ENCODE results near the gene FBXO40.
"Not testable (repeated sequence)": the region's sequence is repeated elsewhere in the genome, so short reads cannot be mapped to it uniquely, and the experiment has no call there.

The FBXO40 gene

DNA sequence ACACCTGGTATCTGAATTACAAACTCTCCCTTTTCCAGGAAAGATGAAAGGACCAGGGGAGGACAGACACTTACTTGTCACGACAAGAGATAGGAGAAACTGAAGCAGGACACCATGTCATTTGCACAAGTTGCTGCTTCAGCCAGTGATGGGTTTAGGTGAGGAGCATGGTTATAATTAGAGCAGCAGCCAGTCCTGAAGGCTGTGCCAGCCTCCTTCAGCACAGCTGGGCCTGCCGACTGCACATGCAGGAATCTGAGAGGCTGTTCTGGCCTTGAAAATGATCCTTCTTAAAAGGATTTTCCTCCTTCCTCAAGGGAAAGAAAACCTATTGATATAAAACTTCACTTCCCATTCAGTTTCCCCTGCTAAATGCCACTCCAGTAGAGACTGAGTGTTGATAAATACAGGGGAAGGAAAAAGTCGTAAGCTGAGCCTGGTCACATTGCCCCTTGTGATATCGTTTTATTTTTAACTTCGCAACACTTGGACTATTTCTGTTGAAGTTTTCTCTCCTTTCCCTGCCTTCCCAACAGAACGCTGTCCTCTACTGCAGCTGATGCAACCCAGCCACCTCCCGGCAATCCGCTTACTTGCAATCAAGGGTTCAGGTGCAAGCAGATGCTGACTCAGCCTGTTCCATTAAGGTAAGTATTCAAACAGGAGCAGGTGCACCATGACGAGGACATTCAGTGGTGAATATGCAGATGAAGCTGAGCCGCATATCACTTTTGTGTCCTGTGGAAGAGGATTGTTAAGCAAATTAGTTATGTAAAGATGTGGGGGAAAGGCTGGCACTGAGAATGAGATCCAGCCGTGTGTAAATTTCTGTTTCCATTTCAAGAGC lies at the start of gene FBXO40:
Gene FBXO40 (plus strand): TSS at position 524 of the 847 bp plus-strand sequence. CDS start 27,197 bp downstream, outside the sequence.
- DNase-seq = no peak

DNA sequence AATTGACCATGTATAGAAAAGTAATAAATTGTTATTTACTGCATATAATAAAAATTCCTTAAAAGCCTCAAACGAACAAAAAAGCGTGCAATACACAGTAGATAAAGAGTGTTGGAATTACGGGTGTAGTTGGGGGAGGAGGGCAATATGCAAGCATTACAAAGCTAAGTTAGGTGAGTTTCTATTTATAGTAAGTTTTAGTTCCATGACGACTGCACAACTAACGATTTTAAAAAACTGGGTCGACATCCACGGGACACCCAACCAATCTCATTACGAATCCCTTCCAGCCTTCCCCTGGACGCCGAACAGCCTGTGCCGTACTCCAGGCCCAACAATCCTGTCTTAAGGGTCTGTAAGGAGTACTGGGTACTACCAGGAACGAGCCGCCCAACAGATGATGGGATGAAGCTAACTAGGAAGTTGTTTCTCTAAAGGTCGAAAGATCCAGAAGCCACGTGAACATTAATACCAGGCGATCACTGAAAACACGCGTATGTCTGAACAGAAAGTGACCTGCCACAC lies 48.1 kb upstream of the FBXO40 start:
- no peak for DNase-seq

- DNase-seq = peak; percentile 88
These were observed 47.4 kb upstream of the FBXO40 start, which contains the start of gene POLQ for GRCh38 chr3:121545574-121546455. Gene POLQ (minus strand): TSS chr3:121545988. CDS start chr3:121545877, 111 bp downstream.

- no peak for DNase-seq
These were observed 40.8 kb upstream of the FBXO40 start for GRCh38 chr3:121552379-121552778.

- DNase-seq = no peak
These were observed 40.4 kb upstream of the FBXO40 start for GRCh38 chr3:121552797-121553196.

DNA sequence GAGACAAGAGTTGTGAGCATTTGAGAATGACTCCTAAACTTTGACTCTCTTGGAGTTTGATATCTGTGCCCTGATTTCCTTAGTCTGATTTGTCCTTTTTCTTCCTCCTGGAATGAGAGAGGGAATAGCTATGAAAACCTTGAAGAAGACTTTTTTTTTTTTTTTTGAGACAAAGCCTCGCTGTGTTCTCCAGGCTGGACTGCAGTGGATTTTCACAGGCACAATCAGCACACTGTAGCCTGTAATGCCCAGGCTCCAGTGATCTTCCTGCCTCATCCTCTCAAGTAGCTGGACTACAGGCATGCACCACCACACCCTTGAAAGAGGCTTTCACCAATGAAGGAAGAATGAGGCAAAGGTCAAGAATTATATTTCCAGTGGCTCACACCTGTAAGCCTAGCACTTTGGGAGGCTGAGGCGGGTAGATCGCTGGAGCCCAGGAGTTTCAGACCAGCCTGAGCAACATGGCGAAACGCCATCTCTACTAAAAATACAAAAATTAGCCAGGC lies 35.7 kb upstream of the FBXO40 start:
- DNase-seq = no peak

- no peak for DNase-seq
These were observed 31.0 kb upstream of the FBXO40 start for GRCh38 chr3:121562148-121562547.

GRCh38 chr3:121566773-121567172 lies 26.4 kb upstream of the FBXO40 start:
- DNase-seq = no peak

DNA sequence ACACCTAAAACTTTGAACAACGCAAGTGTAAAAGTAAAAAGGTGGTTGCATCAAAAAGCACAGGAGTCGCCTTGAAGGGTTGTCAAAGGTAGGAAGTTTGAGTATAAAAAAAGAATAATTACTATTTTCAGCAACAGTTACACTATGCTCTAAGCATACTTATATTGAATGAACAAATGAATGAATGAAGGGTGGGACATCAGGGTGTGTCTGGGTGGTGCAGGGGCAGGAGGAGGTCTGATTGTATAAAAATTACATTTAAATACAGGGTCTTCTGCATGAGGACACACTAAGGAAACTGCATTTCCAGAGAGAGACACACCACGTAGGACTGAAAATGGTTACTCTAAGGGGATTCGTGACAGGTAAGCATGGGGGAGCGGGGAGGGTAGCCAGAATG lies 25.5 kb upstream of the FBXO40 start, which contains the start of gene ARGFX:
Gene ARGFX (plus strand): TSS at position 301 of the 400 bp plus-strand sequence. CDS start 2,765 bp downstream, outside the sequence.
- no peak for DNase-seq

DNA sequence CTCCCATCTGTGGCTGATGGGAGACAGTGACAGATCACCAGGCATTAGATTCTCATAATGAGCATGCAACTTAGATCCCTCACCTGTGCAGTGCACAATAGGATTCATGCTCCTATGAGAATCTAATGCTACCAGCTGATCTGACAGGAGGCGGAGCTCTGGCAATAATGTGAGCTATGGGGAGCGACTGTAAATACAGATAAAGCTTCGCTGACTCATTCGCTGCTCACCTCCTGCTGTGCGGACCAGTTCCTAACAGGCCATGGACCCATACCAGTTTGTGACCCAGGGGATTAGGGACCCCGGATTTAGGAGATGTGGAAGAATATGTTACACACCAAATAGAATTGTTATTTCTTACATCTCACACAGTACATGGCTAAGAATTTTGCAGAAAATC lies 18.7 kb upstream of the FBXO40 start:
- DNase-seq = no peak

GRCh38 chr3:121581691-121582090 lies 11.5 kb upstream of the FBXO40 start:
- DNase-seq = no peak

DNA sequence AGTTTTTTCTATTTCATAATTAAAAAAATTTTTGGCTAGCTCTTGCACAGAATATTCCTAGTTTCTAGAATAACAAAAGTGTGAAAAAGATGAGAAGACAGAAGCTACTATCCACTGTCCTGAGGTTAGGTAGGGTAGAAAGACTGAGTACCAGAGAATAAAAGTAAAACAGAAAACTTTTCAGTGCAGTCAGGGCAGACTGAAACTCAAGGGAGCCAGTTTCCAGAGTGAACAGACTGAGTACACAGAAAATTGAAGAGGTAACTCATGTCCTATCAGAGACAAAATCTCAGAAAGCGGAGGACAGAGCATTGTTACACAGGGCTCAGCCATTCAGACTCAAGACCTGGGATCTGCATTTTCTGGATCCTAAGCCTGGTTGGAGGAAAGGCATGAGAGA lies 8.8 kb upstream of the FBXO40 start:
- DNase-seq = no peak

DNA sequence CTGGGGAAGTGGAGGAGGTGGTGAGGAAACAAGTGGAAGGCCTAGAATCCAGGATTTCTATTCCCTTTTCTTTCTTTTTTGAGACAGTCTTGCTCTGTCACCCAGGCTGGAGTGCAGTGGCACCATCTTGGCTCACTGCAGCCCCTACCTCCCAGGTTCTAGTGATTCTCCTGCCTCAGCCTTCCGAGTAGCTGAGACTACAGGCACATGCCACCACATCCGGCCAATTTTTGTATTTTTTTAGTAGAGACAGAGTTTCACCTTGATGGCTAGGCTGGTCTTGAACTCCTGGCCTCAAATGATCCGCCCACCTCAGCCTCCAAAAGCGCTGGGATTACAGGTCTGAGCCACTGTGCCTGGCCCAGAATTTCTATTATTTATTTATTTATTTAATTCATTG lies 627 bp downstream of the FBXO40 start:
- DNase-seq = not testable (repeated sequence)

- DNase-seq = no peak
These were observed 1.7 kb downstream of the FBXO40 start for GRCh38 chr3:121594850-121595249.

DNA sequence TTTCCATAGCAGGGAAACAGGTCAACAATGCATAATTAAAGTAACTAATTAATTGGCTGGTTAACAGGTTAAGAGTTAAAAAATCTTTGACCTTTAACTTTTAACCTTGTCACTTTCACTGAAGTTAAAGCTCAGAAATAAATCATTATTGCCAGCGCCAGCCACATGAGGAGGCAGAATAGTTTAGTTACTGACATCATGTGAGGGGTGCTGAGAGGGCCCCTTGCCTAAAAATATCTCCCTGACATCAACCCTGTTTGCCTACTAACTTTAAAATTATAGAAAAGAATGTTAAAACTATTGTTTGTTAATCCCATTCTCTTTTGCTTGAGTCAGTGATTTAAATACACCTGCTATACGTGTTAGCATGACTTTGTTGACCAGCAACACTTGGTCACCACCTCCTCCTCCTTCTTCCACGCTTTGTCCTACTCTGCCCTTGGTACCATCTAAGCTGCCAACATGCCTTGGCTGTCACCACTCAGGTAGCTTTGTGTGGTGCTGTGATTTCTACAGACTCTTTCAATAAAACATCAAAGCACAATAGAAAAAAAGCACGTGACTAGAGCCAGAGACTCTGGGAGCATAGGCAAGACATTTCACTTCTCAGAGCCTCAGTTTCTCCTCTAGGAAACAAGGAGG lies 2.7 kb downstream of the FBXO40 start:
- no peak for DNase-seq

GRCh38 chr3:121598564-121598963 lies 5.4 kb downstream of the FBXO40 start:
- no peak for DNase-seq

DNA sequence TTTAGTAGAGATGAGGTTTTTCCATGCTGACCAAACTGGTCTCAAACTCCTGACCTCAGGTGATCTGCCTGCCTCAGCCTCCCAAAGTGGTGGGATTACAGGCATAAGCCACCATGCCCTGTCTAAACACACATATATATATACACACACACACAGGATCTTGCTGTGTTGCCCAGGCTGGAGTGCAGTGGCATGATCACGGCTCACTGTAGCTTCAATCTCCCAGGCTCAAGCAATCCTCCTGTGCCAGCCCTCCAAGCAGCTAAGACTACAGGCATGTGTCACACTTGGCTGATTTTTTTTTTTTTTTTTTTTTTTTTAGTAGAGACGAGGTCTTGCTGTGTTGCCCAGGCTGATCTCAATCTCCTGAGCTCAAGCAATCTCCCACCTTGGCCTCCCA lies 6.7 kb downstream of the FBXO40 start:
- DNase-seq = not testable (repeated sequence)

DNA sequence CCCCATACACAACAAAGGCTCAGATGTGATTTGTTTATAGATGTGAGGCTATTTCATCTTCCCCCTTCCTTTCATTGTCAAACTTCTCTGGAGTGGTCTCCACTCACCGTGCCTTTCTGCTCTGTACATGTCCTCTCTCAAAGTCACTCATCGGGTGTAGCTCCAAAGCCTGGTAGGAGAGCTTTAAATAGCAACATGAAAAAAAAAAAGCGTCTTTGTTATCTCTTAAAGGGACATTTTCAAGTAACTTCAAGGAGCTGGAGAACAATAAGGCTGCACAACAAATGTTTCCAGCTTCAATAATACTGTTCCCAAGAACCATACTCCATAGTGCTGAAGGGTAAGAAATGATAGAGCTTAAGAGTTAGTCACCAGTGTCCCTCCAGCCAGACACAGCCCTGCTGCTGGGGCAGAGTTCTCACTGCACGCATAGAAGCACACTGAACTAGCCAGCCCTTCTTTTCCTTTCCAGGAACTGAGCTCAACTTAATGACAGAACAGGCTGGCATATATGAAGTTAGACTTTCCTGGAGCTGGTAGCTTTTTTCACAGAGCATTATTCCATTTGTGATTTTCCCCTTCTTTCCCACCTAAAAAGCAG lies 8.1 kb downstream of the FBXO40 start:
- no peak for DNase-seq

DNA sequence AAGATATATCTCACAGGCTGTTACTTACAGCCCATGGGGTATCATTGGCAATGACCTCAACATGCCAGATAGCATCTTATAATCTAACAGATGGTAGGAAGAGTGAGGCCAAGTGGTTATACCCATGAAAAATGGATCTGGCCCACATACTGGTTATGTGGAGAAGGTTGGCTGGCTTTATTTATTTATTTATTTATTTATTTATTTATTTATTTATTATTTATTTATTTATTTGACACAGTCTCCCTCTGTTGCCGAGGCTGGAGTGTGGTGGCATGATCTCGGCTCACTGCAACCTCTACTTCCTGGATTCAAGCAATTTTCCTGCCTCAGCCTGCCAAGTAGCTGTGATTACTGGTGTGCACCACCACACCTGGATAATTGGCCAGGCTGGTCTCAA lies 11.6 kb downstream of the FBXO40 start:
- DNase-seq = no peak

GRCh38 chr3:121606106-121606505 lies 12.9 kb downstream of the FBXO40 start:
- no peak for DNase-seq

DNA sequence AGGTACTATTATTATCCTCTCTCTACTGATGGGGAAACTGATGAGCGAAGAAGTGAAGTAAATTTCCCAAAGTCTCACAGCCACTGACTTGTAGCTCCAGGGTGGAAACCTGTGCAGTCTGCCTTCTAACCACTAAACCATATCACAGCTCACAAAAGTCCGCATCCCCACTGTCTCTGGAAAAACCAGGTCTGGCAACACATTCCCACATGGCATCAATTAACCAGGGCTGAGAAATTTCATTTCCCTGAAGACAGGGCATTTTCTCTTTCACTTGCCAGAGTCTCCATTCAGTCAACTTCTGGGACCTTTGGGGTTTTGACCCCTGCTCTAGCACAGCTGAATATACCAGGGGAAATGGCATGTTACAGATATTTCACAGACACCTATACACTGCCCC lies 26.5 kb downstream of the FBXO40 start:
- no peak for DNase-seq

GRCh38 chr3:121621491-121621890 lies 28.3 kb downstream of the FBXO40 start:
- DNase-seq = no peak

Measured in stimulated activated CD4-positive, alpha-beta T cell treated with anti-CD3 and anti-CD28 coated beads, Interleukin-1b, Interleukin-23, amount 100 ng/mL, for 48 hours (primary cell).